ENCODE measurements around the gene ABCB8.
"Not testable (repeated sequence)": the region's sequence is repeated elsewhere in the genome, so short reads cannot be mapped to it uniquely, and the experiment has no call there.

ABCB8 gene

GRCh38 chr7:151014950-151015349 lies 13.3 kb upstream of the ABCB8 start:
- no peak for DNase-seq (ENCODE audit: low read depth in 2 of 2)

- no peak for DNase-seq (ENCODE audit: low read depth in 2 of 2)
Observed at GRCh38 chr7:151015967-151016366, 12.3 kb upstream of the ABCB8 start.

- DNase-seq (ENCODE audit: low read depth in 2 of 2) = no peak
Observed at GRCh38 chr7:151016505-151016904, 11.7 kb upstream of the ABCB8 start.

- DNase-seq (ENCODE audit: low read depth in 2 of 2) = no peak
Observed at GRCh38 chr7:151016942-151017341, 11.3 kb upstream of the ABCB8 start.

- DNase-seq (ENCODE audit: low read depth in 2 of 2) = no peak
Observed at GRCh38 chr7:151017370-151017952, 10.8 kb upstream of the ABCB8 start.

- peak; percentile 77 to 86 for DNase-seq (ENCODE audit: low read depth in 2 of 2)
Observed at GRCh38 chr7:151017953-151018420, 10.3 kb upstream of the ABCB8 start.

- no peak for DNase-seq (ENCODE audit: low read depth in 2 of 2)
Observed at GRCh38 chr7:151018421-151019129, 9.7 kb upstream of the ABCB8 start.

- no peak for DNase-seq (ENCODE audit: low read depth in 2 of 2)
Observed at GRCh38 chr7:151019130-151019447, 9.2 kb upstream of the ABCB8 start.

GRCh38 chr7:151020231-151020630 lies 8.0 kb upstream of the ABCB8 start:
- no peak for DNase-seq (ENCODE audit: low read depth in 2 of 2)

GRCh38 chr7:151023232-151023631 lies 5.0 kb upstream of the ABCB8 start:
- DNase-seq (ENCODE audit: low read depth in 2 of 2) = no peak

GRCh38 chr7:151024435-151025056 lies 3.7 kb upstream of the ABCB8 start, which contains the start of gene ATG9B:
TSS of gene ATG9B (minus strand) at chr7:151024494. CDS start at chr7:151024423, 71 bp downstream.
- no peak for DNase-seq (ENCODE audit: low read depth in 2 of 2)

- no peak for DNase-seq (ENCODE audit: low read depth in 2 of 2)
Observed at GRCh38 chr7:151025924-151026671, 2.2 kb upstream of the ABCB8 start.

GRCh38 chr7:151026771-151027727 lies 1.2 kb upstream of the ABCB8 start:
- DNase-seq (ENCODE audit: low read depth in 2 of 2) = not testable (repeated sequence)

GRCh38 chr7:151027728-151028130 lies 521 bp upstream of the ABCB8 start:
- not testable (repeated sequence) for DNase-seq (ENCODE audit: low read depth in 2 of 2)

GRCh38 chr7:151028948-151029501 lies 775 bp downstream of the ABCB8 start:
- no peak for DNase-seq (ENCODE audit: low read depth in 2 of 2)

- no peak for DNase-seq (ENCODE audit: low read depth in 2 of 2)
Observed at GRCh38 chr7:151031011-151031410, 2.8 kb downstream of the ABCB8 start.

- no peak for DNase-seq (ENCODE audit: low read depth in 2 of 2)
Observed at GRCh38 chr7:151032936-151033863, 5.0 kb downstream of the ABCB8 start.

- no peak for DNase-seq (ENCODE audit: low read depth in 2 of 2)
Observed at GRCh38 chr7:151033864-151034249, 5.6 kb downstream of the ABCB8 start.

GRCh38 chr7:151034312-151035025 lies 6.2 kb downstream of the ABCB8 start:
- no peak for DNase-seq (ENCODE audit: low read depth in 2 of 2)
